CD4-positive, CD25-positive, alpha-beta regulatory T cell (primary cell): ENCODE results near the gene DHX35. TPM values are rescaled to one million over a fixed set of nuclear protein-coding genes. Genes with fewer than 3 reads are reported as not detected.

Experiments
- ATAC-seq, 2 donors: fragments of 150-1000 bp; cut with Tn5 transposase; one replicate each; pipeline ENCODE4 v1.10.0; 2021; ENCODE audit warnings: low read depth in 2 of 2, moderate number of reproducible peaks in 2 of 2, moderate library complexity in 1 of 2
- DNase-seq, 3 donors: peaks; one replicate each; pipeline versions ENCODE4 v3.0.0 to v3.0.0-alpha.2; 2012 to 2022; ENCODE audit warnings: mixed read lengths in 1 of 3
- H3K27ac ChIP-seq: one replicate; pipeline ENCODE4 v1.7.0; 2013; ENCODE audit warnings: mild to moderate bottlenecking, low read length; ENCODE audit not compliant: insufficient read depth, poor library complexity, severe bottlenecking
- H3K27me3 ChIP-seq: one replicate; pipeline ENCODE4 v1.7.0; 2013; ENCODE audit warnings: low read length; ENCODE audit not compliant: control insufficient read depth, insufficient read depth
- H3K36me3 ChIP-seq: one replicate; pipeline ENCODE4 v1.7.0; 2013; ENCODE audit warnings: mild to moderate bottlenecking, low read length, moderate library complexity; ENCODE audit not compliant: control insufficient read depth, insufficient read depth
- H3K4me1 ChIP-seq: 2 replicates; pipeline ENCODE4 v1.7.0; 2013; ENCODE audit warnings: mild to moderate bottlenecking, low read length; ENCODE audit not compliant: insufficient read depth, control insufficient read depth, poor library complexity, severe bottlenecking
- H3K4me3 ChIP-seq: one replicate; pipeline ENCODE4 v1.7.0; 2013; ENCODE audit warnings: low read depth, mild to moderate bottlenecking, low read length, moderate library complexity
- H3K9me3 ChIP-seq, 2 experiments: 1 replicate in 1 of 2; 2 replicates in 1 of 2; pipeline ENCODE4 v1.7.0; 2013; ENCODE audit warnings: low read length in 2 of 2, mild to moderate bottlenecking in 1 of 2, moderate library complexity in 1 of 2; ENCODE audit not compliant: control insufficient read depth in 2 of 2
- H3K27ac Mint-ChIP-seq, 3 donors: one replicate each; pipeline ENCODE4 v1.8.0; 2020 to 2022; ENCODE audit warnings: mild to moderate bottlenecking in 3 of 3, mixed read lengths in 3 of 3, moderate library complexity in 2 of 3
- H3K27me3 Mint-ChIP-seq: one replicate; pipeline ENCODE4 v1.8.0; 2022; ENCODE audit warnings: mild to moderate bottlenecking, mixed read lengths
- H3K36me3 Mint-ChIP-seq: one replicate; pipeline ENCODE4 v1.8.0; 2020; ENCODE audit warnings: mixed read lengths
- H3K4me1 Mint-ChIP-seq, 4 donors: one replicate each; pipeline ENCODE4 v1.8.0; 2020 to 2022; ENCODE audit warnings: mixed read lengths in 4 of 4, mild to moderate bottlenecking in 1 of 4
- H3K4me3 Mint-ChIP-seq, 4 donors: one replicate each; pipeline ENCODE4 v1.8.0; 2020 to 2022; ENCODE audit warnings: mild to moderate bottlenecking in 4 of 4, mixed read lengths in 4 of 4, moderate library complexity in 3 of 4
- H3K9me3 Mint-ChIP-seq, 7 donors: one replicate each; pipeline ENCODE4 v1.8.0; 2020 to 2022; ENCODE audit warnings: mixed read lengths in 7 of 7, mild to moderate bottlenecking in 3 of 7, moderate library complexity in 2 of 7
- polyA plus RNA-seq, 4 donors: library from polyadenylated mRNA; unstranded; fragments of 300-500 nt; fragmentation: Illumina TruSeq; gene quantifications; one replicate each; pipeline ENCODE4 v1.2.3, GENCODE V29; 2021
- total RNA-seq: library from RNA; stranded (reverse); gene quantifications from one replicate; pipeline ENCODE4 v1.2.3, GENCODE V29; 2022

Gene DHX35
- total and polyA plus RNA-seq, 5 donors from 2014 or later = 4.0 to 12.4 (median 5.7) TPM

DNA sequence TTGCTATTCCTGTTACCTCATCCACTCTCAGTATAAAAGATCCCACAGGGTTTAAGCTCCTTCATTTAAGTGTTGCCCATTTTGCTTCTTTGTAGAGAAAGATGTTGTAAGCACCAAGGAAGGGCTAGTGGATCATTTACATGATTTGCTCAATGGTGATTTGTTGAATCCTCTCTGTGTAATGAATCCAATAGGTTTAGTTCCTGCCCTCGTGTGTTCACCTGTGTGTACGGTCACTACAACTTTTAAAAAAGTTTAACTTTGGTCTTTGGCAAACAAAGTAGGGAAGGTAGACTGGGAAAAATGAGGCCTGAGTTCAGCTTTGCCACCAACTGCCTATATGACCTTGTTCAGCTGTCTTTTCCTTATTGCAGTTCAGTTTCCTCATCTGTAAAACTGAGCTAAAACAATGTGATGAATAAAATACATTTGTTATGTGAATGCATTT is 51.5 kb downstream of the DHX35 start:
- H3K4me3 Mint-ChIP-seq = no peak overlapping the region
- DNase-seq (no peak), ATAC-seq (no peak)
- peaks cover 73% of the 10 kb centered on the region for H3K36me3 Mint-ChIP-seq
- H3K4me3 ChIP-seq = no peak overlapping the region
- peaks cover 0 to 2% (median 0%) of the 10 kb centered on the region in 7 donors for H3K9me3 Mint-ChIP-seq
- peaks cover 4% of the 10 kb centered on the region for H3K4me1 ChIP-seq
- no peaks in the 10 kb centered on the region for H3K27me3 ChIP-seq
- no peak overlapping the region for H3K27ac ChIP-seq
- H3K27ac Mint-ChIP-seq = peak overlapping the region in 1 of 3 donors; percentile 6
- peaks cover 0 to 20% (median 15%) of the 10 kb centered on the region in 4 donors for H3K4me1 Mint-ChIP-seq
- peaks cover 61% of the 10 kb centered on the region for H3K36me3 ChIP-seq
- no peaks in the 10 kb centered on the region for H3K9me3 ChIP-seq
- H3K27me3 Mint-ChIP-seq = no peaks in the 10 kb centered on the region

- DNase-seq = no peak
- peaks cover 0 to 2% (median 0%) of the 10 kb centered on the region in 7 donors for H3K9me3 Mint-ChIP-seq
- Histone ChIP-seq H3K27me3 (no peaks in the 10 kb centered on the region), H3K4me1 (no peaks in the 10 kb centered on the region), H3K36me3 (peaks cover 63% of the 10 kb centered on the region), H3K4me3 (no peak overlapping the region), H3K9me3 (no peaks in the 10 kb centered on the region), H3K27ac (no peak overlapping the region)
- H3K27me3 Mint-ChIP-seq = no peaks in the 10 kb centered on the region
- peaks cover 68% of the 10 kb centered on the region for H3K36me3 Mint-ChIP-seq
- ATAC-seq = no peak
- peaks cover 0 to 11% (median 7%) of the 10 kb centered on the region in 4 donors for H3K4me1 Mint-ChIP-seq
- H3K4me3 Mint-ChIP-seq = no peak overlapping the region
- H3K27ac Mint-ChIP-seq = peak overlapping the region in 2 of 3 donors; percentile 43 to 73
Measured at GRCh38 chr20:39016041-39016440, 53.9 kb downstream of the DHX35 start.

GRCh38 chr20:39016506-39016905 is 54.4 kb downstream of the DHX35 start:
- Mint-ChIP-seq H3K4me3 (no peak overlapping the region), H3K36me3 (peaks cover 66% of the 10 kb centered on the region), H3K27me3 (no peaks in the 10 kb centered on the region), H3K27ac (peak overlapping the region in 1 of 3 donors; percentile 73), H3K9me3 (peaks cover 0 to 2% (median 0%) of the 10 kb centered on the region in 7 donors), H3K4me1 (peaks cover 0 to 11% (median 7%) of the 10 kb centered on the region in 4 donors)
- Histone ChIP-seq H3K4me3 (no peak overlapping the region), H3K4me1 (no peaks in the 10 kb centered on the region), H3K9me3 (no peaks in the 10 kb centered on the region), H3K36me3 (peaks cover 63% of the 10 kb centered on the region), H3K27ac (no peak overlapping the region), H3K27me3 (no peaks in the 10 kb centered on the region)
- ATAC-seq (no peak), DNase-seq (no peak)

DNA sequence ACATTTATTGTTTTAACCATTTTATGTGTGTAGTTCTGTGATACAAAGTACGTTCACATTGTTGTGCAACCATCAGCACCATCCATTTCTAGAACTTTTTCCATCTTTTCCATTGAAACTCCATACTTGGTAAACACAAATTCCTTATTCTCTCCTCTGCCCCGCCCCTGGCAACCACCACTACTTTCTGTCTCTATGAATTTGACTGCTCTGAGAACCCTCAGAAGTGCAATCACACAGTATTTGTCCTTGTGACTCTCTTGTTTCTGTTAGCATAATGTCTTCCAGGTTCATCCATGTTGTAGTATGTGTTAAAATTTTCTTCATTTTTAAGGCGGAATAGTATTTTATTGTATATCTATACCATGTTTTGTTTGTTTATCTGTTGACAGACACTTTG is 56.9 kb downstream of the DHX35 start:
- H3K27me3 ChIP-seq = no peaks in the 10 kb centered on the region
- Mint-ChIP-seq H3K4me3 (no peak overlapping the region), H3K36me3 (peaks cover 72% of the 10 kb centered on the region), H3K27ac (no peak overlapping the region), H3K4me1 (peaks cover 4 to 11% (median 9%) of the 10 kb centered on the region in 4 donors), H3K9me3 (peaks cover 0 to 2% (median 0%) of the 10 kb centered on the region in 7 donors), H3K27me3 (no peaks in the 10 kb centered on the region)
- ATAC-seq = no peak
- no peak for DNase-seq
- H3K4me1 ChIP-seq = no peaks in the 10 kb centered on the region
- H3K4me3 ChIP-seq = no peak overlapping the region
- H3K36me3 ChIP-seq = peaks cover 74% of the 10 kb centered on the region
- H3K9me3 ChIP-seq = no peaks in the 10 kb centered on the region
- no peak overlapping the region for H3K27ac ChIP-seq

DNA sequence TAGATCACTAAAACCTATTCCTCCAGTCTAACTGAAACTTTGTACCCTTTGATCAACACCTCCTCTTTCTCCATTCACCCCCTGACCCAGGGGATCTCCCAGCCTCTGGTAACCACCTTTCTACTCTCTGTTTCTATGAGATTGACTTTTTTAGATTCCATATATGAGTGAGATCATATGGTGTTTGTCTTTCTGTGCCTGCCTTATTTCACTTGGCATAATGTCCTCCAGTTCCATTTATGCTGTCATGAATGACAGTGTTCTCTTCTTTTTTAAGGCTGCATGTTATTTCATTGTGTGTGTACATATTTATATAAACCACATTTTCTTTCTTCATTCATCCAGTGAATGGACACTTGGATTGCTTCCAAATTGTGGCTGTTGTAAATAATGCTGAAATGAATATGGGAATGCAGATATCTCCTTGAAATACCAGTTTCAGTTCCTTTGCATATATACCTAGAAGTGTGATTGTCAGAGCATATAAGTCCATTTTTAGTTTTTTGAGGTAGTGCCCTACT is 57.7 kb downstream of the DHX35 start:
- H3K9me3 Mint-ChIP-seq = no peaks in the 10 kb centered on the region
- H3K27ac ChIP-seq = no peak overlapping the region
- peak overlapping the region in 2 of 3 donors; percentile 31 for H3K27ac Mint-ChIP-seq
- H3K4me3 Mint-ChIP-seq = no peak overlapping the region
- DNase-seq (peak in 1 of 3 donors; percentile 38), ATAC-seq (no peak)
- peaks cover 73% of the 10 kb centered on the region for H3K36me3 ChIP-seq
- H3K4me1 Mint-ChIP-seq = peaks cover 4 to 13% (median 10%) of the 10 kb centered on the region in 4 donors
- no peaks in the 10 kb centered on the region for H3K27me3 Mint-ChIP-seq
- H3K4me1 ChIP-seq = no peaks in the 10 kb centered on the region
- H3K4me3 ChIP-seq = no peak overlapping the region
- H3K36me3 Mint-ChIP-seq = peaks cover 66% of the 10 kb centered on the region
- H3K27me3 ChIP-seq = no peaks in the 10 kb centered on the region
- no peaks in the 10 kb centered on the region for H3K9me3 ChIP-seq

DNA sequence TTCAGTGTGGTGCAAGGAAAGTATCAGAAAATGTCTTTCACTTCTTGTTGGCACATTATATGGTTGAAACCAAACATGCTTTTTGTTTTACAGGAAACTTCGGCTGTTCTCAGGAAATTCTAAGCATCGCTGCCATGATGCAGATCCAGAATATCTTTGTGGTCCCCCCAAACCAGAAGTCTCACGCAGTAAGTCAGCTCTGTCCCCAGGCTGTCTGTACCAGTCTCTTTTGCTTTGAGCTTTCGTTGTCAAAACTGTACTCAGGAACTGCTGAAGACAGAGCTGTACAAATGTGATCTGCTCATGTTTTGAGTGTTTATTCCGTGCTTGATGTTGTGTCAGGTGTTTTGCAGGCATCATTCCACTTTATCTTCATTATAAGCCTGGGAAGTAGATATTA is 59.6 kb downstream of the DHX35 start:
- Mint-ChIP-seq H3K4me3 (no peak overlapping the region), H3K27ac (no peak overlapping the region), H3K4me1 (peaks cover 12 to 27% (median 21%) of the 10 kb centered on the region in 4 donors), H3K36me3 (peaks cover 61% of the 10 kb centered on the region), H3K9me3 (no peaks in the 10 kb centered on the region), H3K27me3 (no peaks in the 10 kb centered on the region)
- peaks cover 11% of the 10 kb centered on the region for H3K4me1 ChIP-seq
- DNase-seq (no peak), ATAC-seq (no peak)
- no peaks in the 10 kb centered on the region for H3K27me3 ChIP-seq
- no peak overlapping the region for H3K4me3 ChIP-seq
- no peak overlapping the region for H3K27ac ChIP-seq
- no peaks in the 10 kb centered on the region for H3K9me3 ChIP-seq
- peaks cover 64% of the 10 kb centered on the region for H3K36me3 ChIP-seq

DNA sequence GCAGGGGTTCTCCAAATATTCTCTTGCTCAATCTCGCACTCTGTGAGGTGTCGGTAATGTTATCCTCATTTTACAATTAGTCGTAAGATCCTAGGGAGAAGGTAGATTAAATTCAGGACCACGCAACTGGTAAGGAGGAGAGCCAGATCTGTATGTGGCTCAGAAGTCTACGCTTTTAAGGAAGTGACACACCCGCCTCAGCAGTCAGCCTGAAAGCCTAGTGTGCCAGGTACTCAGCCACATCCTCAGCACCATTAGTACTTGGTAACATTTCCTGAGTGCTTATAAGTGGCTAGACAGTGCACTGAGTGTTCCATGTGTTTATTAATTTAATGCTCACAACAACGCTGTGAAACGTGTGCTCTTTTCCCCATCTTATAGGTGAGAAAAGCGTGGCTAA is 63.7 kb downstream of the DHX35 start:
- no peaks in the 10 kb centered on the region for H3K27me3 Mint-ChIP-seq
- peaks cover 49% of the 10 kb centered on the region for H3K36me3 Mint-ChIP-seq
- no peaks in the 10 kb centered on the region for H3K9me3 Mint-ChIP-seq
- peaks cover 7 to 30% (median 17%) of the 10 kb centered on the region in 4 donors for H3K4me1 Mint-ChIP-seq
- Histone ChIP-seq H3K4me3 (peak overlapping the region; percentile 6), H3K9me3 (no peaks in the 10 kb centered on the region), H3K4me1 (peaks cover 11% of the 10 kb centered on the region), H3K27me3 (no peaks in the 10 kb centered on the region), H3K27ac (peak overlapping the region; percentile 26), H3K36me3 (peaks cover 44% of the 10 kb centered on the region)
- DNase-seq (peak in 1 of 3 donors; percentile 85), ATAC-seq (peak; percentile 85 to 95)
- peak overlapping the region; percentile 61 to 88 (median 67) for H3K27ac Mint-ChIP-seq
- peak overlapping the region in 2 of 4 donors; percentile 15 to 37 for H3K4me3 Mint-ChIP-seq

DNA sequence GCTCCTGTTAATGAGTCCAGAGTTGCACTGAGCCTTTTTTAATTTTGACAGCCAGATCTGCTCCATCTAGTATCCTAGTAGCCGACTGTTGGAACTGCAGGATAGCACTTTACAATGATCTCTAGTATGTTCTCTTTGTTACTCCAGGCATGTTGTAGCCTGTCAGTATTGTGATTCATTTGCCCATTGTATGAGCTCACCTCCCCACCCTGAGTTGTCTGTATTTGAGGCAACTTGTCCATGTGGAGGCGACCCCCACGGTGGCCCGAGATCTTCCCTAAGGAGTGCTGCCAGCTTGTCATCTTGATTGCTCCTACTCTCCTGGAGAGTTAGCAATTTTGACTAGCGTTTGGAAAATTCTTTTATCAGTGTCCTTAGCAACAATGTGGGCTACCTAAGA is 67.2 kb downstream of the DHX35 start:
- H3K36me3 ChIP-seq = peaks cover 27% of the 10 kb centered on the region
- Mint-ChIP-seq H3K4me1 (peaks cover 7 to 22% (median 17%) of the 10 kb centered on the region in 4 donors), H3K36me3 (peaks cover 40% of the 10 kb centered on the region), H3K9me3 (no peaks in the 10 kb centered on the region), H3K27ac (no peak overlapping the region), H3K4me3 (no peak overlapping the region), H3K27me3 (no peaks in the 10 kb centered on the region)
- H3K4me3 ChIP-seq = no peak overlapping the region
- H3K9me3 ChIP-seq = no peaks in the 10 kb centered on the region
- H3K27ac ChIP-seq = no peak overlapping the region
- ATAC-seq (no peak), DNase-seq (no peak)
- H3K27me3 ChIP-seq = no peaks in the 10 kb centered on the region
- peaks cover 11% of the 10 kb centered on the region for H3K4me1 ChIP-seq
